NCI-H2029 treated with DMSO at 0.1 percent for 48 hours (cell line): ENCODE results near the gene CARMIL1.

Experiments
- DNase-seq: peaks from one replicate; lab custom pipeline; 2025; lab: John Stamatoyannopoulos, UW

Gene CARMIL1

GRCh38 chr6:25334793-25335192, 55.6 kb downstream of the CARMIL1 start:
- no peak for DNase-seq

GRCh38 chr6:25336996-25337395, 57.8 kb downstream of the CARMIL1 start:
- no peak for DNase-seq

- DNase-seq, result peak; percentile 63
These were observed 58.3 kb downstream of the CARMIL1 start for GRCh38 chr6:25337431-25337830.

- DNase-seq, result no peak
These were observed 61.4 kb downstream of the CARMIL1 start for GRCh38 chr6:25340431-25341202.

- DNase-seq, result no peak
These were observed 62.0 kb downstream of the CARMIL1 start for GRCh38 chr6:25341203-25341552.

- no peak for DNase-seq
These were observed 62.9 kb downstream of the CARMIL1 start for GRCh38 chr6:25341923-25342619.

- DNase-seq, result no peak
These were observed 63.6 kb downstream of the CARMIL1 start for GRCh38 chr6:25342802-25343201.

GRCh38 chr6:25343984-25344383, 64.8 kb downstream of the CARMIL1 start:
- DNase-seq, result no peak

GRCh38 chr6:25344827-25345226, 65.7 kb downstream of the CARMIL1 start:
- no peak for DNase-seq

- peak; percentile 95 for DNase-seq
These were observed 66.9 kb downstream of the CARMIL1 start for GRCh38 chr6:25346064-25346463.

- no peak for DNase-seq
These were observed 71.4 kb downstream of the CARMIL1 start for GRCh38 chr6:25350573-25350972.

- no peak for DNase-seq
These were observed 72.3 kb downstream of the CARMIL1 start for GRCh38 chr6:25351485-25351884.

GRCh38 chr6:25352285-25352684, 73.1 kb downstream of the CARMIL1 start:
- no peak for DNase-seq

GRCh38 chr6:25354078-25354932, 75.1 kb downstream of the CARMIL1 start:
- DNase-seq, result no peak

GRCh38 chr6:25359191-25359861, 80.2 kb downstream of the CARMIL1 start:
- DNase-seq, result no peak

GRCh38 chr6:25359891-25360290, 80.7 kb downstream of the CARMIL1 start:
- DNase-seq, result no peak

GRCh38 chr6:25360621-25361020, 81.4 kb downstream of the CARMIL1 start:
- DNase-seq, result no peak

GRCh38 chr6:25363427-25363826, 84.3 kb downstream of the CARMIL1 start:
- DNase-seq, result no peak

- no peak for DNase-seq
These were observed 86.0 kb downstream of the CARMIL1 start for GRCh38 chr6:25365154-25365553.

GRCh38 chr6:25366903-25367545, 87.8 kb downstream of the CARMIL1 start:
- DNase-seq, result no peak

- DNase-seq, result no peak
These were observed 89.9 kb downstream of the CARMIL1 start for GRCh38 chr6:25369036-25369432.
